T1000 (cell line): Measurements from ENCODE around the gene DNAJC5G.
A peak's percentile ranks its signal among the peaks of the same experiment; 100 is the strongest.
"Not testable (repeated sequence)": the region's sequence is repeated elsewhere in the genome, so short reads cannot be mapped to it uniquely, and the experiment has no call there.

Source experiments
- DNase-seq: peaks from one replicate; lab custom pipeline; 2025; ENCODE audit warnings: mixed read lengths; lab: John Stamatoyannopoulos, UW

DNAJC5G gene

DNA sequence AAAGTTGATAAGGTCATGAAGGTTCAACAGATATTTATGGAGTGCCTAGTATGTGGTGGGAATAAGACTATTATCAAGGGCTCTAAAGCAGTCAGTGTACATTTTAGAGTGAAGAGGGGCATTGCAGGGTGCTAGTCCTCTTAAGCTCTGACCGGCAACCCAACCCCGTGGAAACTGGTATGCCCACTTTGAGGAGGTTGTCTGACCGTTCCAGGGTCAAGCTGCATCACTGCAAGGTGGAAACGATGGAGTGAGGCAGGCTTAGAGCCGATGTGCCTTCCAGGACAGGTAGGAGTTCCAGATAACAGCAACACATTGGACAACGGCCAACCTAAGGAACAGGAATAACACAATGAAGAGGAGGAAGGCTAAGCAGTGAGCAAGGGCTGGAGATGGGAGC lies 34.4 kb downstream of the DNAJC5G start:
- DNase-seq = no peak

DNA sequence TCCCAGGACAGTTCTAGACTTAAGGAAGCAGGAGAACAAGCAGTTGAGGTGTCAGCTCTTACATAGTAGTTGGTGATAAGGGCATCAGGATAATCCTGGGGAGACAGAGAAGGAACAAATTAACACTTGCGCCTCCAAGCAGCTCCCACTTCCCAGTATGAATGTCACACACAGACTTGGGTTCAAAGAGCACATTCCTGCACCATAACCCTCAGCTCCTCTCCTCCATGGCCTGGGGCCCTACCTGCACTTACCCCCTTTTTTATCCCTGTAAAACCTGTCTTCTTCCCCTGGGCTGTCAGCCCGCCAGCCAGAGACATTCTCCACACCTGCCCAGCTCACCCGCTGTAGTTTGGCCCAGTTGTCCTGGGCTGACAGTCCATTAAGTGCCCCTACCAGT lies 36.9 kb downstream of the DNAJC5G start:
- no peak for DNase-seq

DNA sequence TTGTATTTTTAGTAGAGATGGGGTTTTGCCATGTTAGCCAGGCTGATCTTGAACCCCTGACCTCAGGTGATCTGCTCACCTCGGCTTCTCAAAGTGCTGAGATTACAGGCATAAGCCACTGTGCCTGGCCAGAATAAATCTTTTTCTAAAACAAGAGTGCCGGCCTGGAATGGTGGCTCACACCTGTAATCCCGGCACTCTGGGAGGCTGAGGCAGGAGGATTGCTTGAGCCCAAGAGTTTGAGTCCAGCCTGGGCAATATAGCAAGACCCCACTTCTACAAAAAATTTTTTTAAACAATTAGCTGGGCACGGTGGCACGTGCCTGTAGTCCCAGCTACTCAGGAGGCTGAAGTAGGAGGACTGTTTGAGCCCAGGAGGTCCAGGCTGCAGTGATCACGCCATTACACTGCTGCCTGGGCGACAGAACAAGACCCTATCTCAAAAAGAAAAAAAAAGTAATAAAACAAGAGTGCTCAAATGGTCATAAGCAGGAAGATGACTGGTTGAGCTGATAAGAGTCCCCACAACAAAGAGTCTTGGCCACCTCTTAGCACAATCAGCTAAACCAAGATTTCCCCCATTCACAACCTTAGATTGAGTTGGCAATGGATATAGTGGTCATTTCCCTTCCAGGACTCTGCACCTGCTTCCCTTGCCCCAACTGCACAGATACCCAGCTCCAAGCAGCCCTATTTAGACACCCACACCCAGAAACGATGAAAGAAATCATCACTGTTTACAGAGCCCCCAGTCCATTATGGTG lies 38.8 kb downstream of the DNAJC5G start:
- no peak for DNase-seq

DNA sequence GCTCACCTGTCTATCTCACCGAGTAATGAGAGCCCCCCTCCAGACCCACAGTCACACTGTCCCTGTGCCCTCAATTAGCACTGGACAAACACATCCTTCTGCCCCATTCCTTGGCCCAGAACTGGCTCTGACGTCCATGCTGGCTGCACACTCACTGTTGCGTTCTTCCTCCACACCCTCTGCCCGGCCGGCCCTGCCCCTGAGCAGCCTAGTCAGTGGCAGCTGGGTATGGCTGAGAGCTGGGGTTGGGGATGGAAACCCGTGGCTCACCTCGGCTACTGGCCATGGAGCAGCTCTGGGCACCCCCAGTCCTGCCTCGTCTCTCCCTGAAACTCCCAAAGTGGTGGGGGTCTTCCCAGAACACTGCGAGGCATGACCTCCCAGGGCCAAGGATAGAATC lies 39.5 kb downstream of the DNAJC5G start:
- DNase-seq = no peak

DNA sequence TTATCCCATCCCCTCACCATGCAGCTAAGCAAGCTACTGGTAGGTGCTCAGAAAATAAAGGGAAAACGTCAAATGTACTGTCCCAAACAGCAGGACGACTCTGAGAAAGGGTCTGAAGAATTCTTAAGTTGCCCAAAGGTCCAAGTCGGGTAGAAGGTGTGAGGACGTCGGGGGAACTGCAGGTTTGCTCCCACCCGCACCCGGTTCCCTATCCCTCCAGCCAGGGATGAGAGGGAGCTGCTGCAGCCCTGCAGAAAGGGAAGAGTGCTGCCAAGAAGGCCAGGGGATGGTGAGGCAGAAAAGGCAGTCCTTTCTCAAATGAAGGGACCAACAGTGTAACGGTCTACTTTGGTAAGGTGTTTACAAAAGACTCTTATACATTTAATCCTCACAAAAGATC lies 39.9 kb downstream of the DNAJC5G start:
- DNase-seq = no peak

DNA sequence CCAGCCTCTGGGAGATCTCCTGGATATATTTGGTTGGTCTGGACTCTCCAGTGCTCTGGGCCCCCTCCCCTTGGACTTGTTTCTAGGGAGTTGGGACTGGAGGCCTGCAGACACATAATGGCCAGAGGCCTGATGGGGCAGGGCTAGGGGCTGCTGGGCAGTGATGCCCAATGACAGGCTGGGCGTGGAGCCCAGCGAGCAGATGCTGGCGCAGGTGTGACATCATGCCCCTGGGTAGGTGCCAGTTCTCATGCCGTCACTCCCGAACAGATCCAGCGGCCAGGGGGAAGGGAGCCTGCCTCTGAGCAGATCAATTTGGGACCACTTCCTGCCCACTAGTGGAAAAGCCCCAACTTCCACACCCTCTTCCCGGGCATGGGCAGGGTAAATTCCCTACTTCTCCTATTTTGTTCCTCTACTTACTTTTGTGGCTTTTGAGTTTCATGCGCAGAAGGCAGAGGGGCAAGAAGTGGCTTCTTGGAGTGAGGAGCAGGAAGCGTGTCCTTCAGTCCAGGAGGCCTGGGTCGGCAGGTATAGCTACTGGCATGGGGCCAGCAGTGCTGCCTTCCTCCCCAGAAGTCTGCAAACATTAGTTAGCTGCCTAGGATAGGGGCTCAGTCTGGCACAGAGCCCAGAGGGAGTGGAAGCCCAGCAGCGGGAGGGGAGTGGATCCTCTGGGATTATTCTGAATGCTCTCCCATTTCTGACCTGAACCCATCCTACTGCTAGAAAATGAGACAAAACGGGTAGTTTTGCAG lies 41.6 kb downstream of the DNAJC5G start:
- no peak for DNase-seq

DNA sequence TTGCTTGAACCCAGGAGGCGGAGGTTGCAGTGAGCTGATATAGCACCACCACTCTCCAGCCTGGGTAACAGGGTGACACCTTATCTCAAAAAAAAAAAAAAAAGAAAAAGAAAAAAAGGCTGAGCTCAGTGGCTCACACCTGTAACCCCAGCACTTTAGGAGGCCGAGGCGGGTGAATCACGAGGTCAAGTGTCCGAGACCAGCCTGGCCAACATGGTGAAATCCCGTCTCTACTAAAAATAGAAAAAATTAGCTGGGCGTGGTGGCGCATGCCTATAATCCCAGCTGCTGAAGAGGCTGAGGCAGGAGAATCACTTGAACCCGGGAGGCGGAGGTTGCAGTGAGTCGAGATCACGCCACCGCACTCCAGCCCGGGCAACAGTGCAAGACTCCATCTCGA lies 44.6 kb downstream of the DNAJC5G start:
- not testable (repeated sequence) for DNase-seq

DNA sequence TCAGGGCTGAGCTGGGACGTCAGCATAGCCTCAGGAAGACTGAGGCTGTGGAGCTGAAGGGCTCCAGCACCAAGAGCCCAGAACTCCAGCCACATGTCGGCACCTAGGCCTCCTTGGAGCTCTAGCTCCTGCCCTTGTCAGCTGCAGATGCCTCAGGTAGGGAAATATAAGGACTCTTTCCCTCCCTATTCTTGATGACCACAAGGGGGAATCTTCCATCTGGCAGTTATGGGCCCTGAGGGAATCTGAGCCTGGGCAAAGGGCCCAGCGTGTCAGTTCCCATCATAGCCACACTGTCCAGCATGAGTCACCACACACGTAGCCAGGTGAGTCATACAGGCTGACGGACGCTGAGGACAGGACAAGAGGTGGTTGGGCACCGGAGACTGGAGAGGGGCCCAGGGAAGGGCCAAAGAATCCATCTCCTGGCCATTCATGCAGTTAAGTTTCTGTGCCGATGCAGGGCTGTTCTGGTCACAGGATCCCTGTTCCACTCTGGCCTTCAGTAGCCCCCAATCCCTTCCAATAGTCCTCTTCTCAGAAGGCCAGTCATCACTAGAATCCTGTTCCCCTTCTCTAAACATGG lies 45.8 kb downstream of the DNAJC5G start:
- DNase-seq = peak; percentile 93

DNA sequence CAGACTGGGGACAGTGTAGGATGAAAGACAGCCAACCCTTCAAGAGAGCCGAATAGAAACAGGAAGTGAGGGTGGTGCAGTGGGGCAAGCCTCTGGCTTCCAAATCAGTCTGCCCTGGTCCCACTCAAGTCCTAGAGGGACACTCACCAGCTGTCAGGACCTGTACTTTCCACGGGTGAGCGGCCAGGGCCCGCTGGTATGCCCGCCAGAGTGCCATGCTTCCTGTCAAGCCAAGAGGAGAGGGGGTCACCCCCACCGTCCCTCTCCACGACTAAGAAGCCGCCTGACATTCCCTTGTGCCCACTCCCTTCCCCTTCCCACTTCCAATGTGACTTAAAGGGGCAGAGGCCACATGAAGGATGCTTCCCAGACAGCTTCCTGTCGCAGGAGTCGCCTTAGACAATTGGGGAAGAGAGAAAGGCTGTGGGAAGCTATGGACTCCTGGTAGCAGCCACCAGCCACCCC lies 47.1 kb downstream of the DNAJC5G start:
- no peak for DNase-seq

DNA sequence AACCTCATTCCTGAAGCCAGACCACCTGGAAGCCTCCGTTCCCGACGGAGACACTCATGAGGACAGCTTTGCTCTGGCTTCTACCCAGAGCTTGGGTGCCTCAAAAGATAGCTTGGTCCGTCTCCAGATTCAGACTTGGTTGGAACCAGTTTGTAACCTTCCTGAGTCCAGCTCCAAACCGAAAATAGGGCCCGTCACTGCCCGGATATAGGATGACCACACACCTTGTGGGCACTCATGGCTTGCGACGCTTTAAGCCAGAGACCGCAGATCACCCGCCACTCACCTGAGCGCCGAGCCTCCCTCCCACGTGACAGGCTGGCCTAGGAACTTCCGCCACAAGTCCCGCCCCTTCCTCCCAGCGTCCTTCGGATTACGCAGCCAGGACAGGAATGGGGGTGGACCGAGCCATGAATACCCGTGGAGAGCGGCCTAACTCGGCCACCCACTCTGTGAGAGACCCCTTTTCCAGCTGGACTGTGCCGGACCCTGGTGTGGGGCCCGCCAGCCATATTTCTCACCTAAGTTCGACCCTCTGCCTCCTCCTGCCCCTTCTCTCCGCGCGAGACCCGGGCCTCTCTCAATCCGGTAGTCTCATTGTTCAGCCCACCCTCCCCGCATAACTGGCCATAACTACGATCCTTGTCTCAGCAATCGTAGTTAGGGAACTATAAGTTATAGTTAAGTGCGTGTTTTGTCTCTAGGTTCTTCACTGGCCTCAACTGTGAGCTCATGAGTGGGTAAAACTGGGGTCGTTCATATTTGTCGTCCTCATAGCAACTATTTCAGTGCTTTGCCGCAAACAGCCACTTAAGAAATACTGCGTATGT lies 47.7 kb downstream of the DNAJC5G start, which contains the start of gene MPV17:
Gene MPV17 (minus strand): TSS at position 332 of the 830 bp plus-strand sequence. CDS start 580 bp downstream, outside the sequence.
- DNase-seq = peak; percentile 63

DNA sequence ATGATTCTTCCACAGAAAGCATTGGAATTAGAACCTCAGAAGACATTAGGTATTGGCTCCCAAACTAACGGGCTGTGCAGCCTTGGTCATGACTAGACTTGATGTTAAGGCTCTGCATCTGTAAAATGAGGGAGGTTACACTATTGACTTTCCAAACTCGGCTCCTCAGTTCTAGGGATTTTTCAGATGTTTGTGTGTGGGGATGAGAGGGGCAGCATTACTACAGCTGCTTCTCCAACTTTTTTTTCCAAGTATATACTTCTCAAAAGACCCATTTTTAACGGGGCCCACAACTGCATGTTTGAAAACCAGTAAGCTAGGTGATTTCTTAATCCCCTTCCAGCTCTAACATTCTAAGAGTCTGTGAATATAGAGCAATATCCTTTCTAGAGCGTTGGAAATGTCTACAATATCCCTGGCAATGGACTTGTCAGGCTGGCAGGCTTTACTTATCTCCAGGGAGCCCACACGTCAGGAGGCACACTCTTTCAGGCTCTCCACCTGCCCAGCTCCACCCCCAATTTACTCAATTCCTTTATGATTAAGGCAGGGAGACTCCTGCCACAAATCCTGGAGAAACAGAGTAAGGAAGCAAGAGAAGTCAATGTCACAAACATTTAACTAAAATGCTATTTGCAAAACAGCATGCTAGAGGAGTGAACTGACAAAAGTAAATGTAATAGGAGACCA lies 48.5 kb downstream of the DNAJC5G start:
- DNase-seq = no peak

DNA sequence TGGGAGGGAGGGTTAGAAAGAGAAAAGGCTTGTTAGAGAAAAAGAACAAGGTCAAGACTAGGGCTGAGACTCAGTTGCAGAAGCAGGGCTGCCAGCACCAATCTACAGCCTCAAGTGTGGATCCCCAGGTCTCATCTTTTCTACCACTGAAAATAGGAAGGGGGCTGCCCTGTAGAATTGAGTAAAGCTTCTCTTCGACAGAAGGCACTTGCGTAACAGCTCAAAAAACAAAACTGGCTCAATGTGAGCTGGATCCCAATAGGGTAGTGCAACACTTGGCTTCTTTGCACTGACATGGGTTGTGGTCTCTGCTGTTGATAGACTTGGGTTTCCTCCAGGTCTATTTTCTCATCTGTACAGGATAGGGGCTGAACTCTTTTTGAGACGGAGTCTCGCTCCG lies 49.5 kb downstream of the DNAJC5G start:
- no peak for DNase-seq
